Thyroid gland (tissue), 4 donors: ENCODE data around the gene DLX2. TPM values are rescaled to one million over a fixed set of nuclear protein-coding genes. Genes with fewer than 3 reads are reported as not detected.
"Not testable (repeated sequence)": the region's sequence is repeated elsewhere in the genome, so short reads cannot be mapped to it uniquely, and the experiment has no call there.

Source experiments
- DNase-seq, 2 donors: peaks; one replicate each; pipeline ENCODE4 v3.0.0-alpha.2; 2019
- H3K27ac ChIP-seq, 3 donors: fragments of 200-600 bp; sonication (generic); 1 replicate in 2 of 3; 2 replicates in 1 of 3; pipeline ENCODE4 v1.5.1; 2016 to 2019; ENCODE audit warnings: mild to moderate bottlenecking in 1 of 3, moderate library complexity in 1 of 3
- H3K27me3 ChIP-seq: fragments of 200-600 bp; sonication (generic); one replicate; pipeline ENCODE4 v1.5.1; 2019
- H3K36me3 ChIP-seq, 2 donors: fragments of 200-600 bp; sonication (generic); one replicate each; pipeline ENCODE4 v1.5.1; 2016 to 2019
- H3K4me1 ChIP-seq, 2 donors: fragments of 200-600 bp; sonication (generic); one replicate each; pipeline ENCODE4 v1.5.1; 2017 to 2019
- H3K4me3 ChIP-seq, 3 donors: fragments of 200-600 bp; sonication (generic); replicated peaks in 1 of 3; 1 replicate in 2 of 3; 2 replicates in 1 of 3; pipeline ENCODE4 v1.5.1; 2016; ENCODE audit warnings: mild to moderate bottlenecking in 1 of 3
- H3K9me3 ChIP-seq: fragments of 200-600 bp; sonication (generic); one replicate; pipeline ENCODE4 v1.5.1; 2017
- POLR2A ChIP-seq, 2 donors: fragments of 450-650 bp; IDR thresholded peaks; one replicate each; pipeline ENCODE4 v1.6.1; 2017; ENCODE audit warnings: antibody characterized with exemption in 2 of 2, mild to moderate bottlenecking in 2 of 2, moderate library complexity in 1 of 2
- WGBS, 2 donors: methylation state at CpG; one replicate each; pipeline ENCODE4 v1.1.5; 2017; 5-methylcytosine and 5-hydroxymethylcytosine counted together
- intact Hi-C: fragments of 100-400 bp; cut with DNase I; formaldehyde crosslinking; loops from one replicate; pipeline ENCODE4 v1.15.1; 2023
- total RNA-seq, 4 donors: library from RNA; depleted of rRNA; stranded (reverse); fragments of >200 nt; gene quantifications; one replicate each; pipeline ENCODE4 v1.2.3, GENCODE V29; 2016
- TF ChIP-seq, protein P1 (sequence below), 6 experiments: fragments of 200-600 bp in 3 of 6; fragments of 450-650 bp in 3 of 6; sonication (generic) in 3 of 6; IDR thresholded peaks; one replicate each; pipeline ENCODE4 v1.5.1; 2016 to 2019; ENCODE audit warnings: antibody characterized with exemption in 6 of 6, mild to moderate bottlenecking in 2 of 6, inconsistent platforms in 1 of 6, moderate library complexity in 1 of 6

DLX2 gene
- total RNA-seq, 4 donors from 2014 or later: 0.25 to 0.78 (median 0.40) TPM; not detected in 1

GRCh38 chr2:172065111-172065510 lies 37.6 kb downstream of the DLX2 start:
- DNase-seq: no peak
- WGBS, 2 donors: 80 to 87% methylated on average over 4 of the region's 4 CpGs
- intact Hi-C loops: no loop called here
- H3K27me3 ChIP-seq: no peaks in the 10 kb centered on the region
- H3K9me3 ChIP-seq: no peaks in the 10 kb centered on the region
- no peak overlapping the region for H3K4me3 ChIP-seq
- no peaks in the 10 kb centered on the region for H3K4me1 ChIP-seq
- no peak for TF ChIP-seq POLR2A (IDR thresholded peaks at IDR 0.05)
- TF ChIP-seq, protein P1, sequence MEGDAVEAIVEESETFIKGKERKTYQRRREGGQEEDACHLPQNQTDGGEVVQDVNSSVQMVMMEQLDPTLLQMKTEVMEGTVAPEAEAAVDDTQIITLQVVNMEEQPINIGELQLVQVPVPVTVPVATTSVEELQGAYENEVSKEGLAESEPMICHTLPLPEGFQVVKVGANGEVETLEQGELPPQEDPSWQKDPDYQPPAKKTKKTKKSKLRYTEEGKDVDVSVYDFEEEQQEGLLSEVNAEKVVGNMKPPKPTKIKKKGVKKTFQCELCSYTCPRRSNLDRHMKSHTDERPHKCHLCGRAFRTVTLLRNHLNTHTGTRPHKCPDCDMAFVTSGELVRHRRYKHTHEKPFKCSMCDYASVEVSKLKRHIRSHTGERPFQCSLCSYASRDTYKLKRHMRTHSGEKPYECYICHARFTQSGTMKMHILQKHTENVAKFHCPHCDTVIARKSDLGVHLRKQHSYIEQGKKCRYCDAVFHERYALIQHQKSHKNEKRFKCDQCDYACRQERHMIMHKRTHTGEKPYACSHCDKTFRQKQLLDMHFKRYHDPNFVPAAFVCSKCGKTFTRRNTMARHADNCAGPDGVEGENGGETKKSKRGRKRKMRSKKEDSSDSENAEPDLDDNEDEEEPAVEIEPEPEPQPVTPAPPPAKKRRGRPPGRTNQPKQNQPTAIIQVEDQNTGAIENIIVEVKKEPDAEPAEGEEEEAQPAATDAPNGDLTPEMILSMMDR (IDR thresholded peaks at IDR 0.05): no peak
- H3K27ac ChIP-seq: no peak overlapping the region
- H3K36me3 ChIP-seq: no peaks in the 10 kb centered on the region

DNA sequence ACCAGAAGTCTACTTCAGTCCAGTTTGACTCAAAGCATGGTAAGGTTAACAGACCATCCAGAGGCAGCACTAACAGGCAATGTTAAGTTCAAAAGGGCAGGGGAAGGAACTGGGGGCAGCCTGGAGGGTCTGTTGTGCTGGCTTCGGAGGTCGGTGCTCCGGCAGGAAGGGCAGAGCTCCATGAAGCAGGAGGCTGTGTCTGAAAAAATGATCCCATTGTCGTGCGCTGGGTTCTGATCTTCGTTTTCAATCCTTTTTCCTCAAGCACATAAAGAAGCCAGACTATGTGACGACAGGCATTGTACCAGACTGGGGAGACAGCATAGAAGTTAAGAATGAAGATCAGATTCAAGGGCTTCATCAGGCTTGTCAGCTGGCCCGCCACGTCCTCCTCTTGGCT lies 39.3 kb downstream of the DLX2 start:
- Histone ChIP-seq H3K4me1 (no peaks in the 10 kb centered on the region), H3K4me3 (no peak overlapping the region), H3K27ac (no peak overlapping the region), H3K36me3 (no peaks in the 10 kb centered on the region), H3K9me3 (no peaks in the 10 kb centered on the region), H3K27me3 (no peaks in the 10 kb centered on the region)
- no peak for DNase-seq
- intact Hi-C loops: no loop called here
- 85 to 90% methylated on average over 9 of the region's 9 CpGs for WGBS, 2 donors
- TF ChIP-seq, protein P1 (IDR thresholded peaks at IDR 0.05): no peak
- TF ChIP-seq POLR2A (IDR thresholded peaks at IDR 0.05): no peak

DNA sequence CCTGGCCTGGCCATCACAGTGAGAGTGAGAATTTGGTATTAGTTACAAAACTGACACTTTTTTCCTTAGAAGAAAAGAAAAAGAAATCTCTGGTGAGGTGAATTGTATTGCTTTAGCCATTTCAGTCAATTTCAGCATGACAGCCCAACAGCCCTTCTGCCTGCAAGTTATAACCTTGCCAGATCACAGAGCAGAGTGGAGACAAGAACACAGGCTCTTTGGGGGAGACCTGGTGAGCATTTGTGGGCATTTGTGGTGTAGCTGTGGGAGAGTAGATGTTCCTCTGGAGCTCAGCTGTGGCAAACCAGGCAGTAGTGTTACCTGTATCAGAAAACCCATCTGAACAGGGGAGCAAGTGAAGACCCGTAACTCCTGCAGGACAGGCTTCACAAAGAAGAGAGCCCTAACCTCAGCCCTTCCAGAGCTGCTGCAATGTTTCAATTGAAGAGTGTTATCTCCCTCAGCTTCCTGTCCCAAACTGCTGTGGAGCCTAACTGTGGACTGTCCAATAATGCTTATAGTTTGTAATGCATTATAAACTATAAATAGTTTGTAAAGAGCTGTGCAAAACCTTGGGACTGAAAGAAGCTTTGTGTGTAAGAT lies 40.2 kb downstream of the DLX2 start:
- Histone ChIP-seq H3K36me3 (no peaks in the 10 kb centered on the region), H3K27ac (no peak overlapping the region), H3K4me1 (no peaks in the 10 kb centered on the region), H3K27me3 (no peaks in the 10 kb centered on the region), H3K9me3 (no peaks in the 10 kb centered on the region), H3K4me3 (no peak overlapping the region)
- WGBS, 2 donors: 90 to 100% methylated on average over 1 of the region's 1 CpG
- no peak for DNase-seq
- no peak for TF ChIP-seq POLR2A (IDR thresholded peaks at IDR 0.05)
- TF ChIP-seq, protein P1 (IDR thresholded peaks at IDR 0.05): no peak
- intact Hi-C loops: no loop called here

DNA sequence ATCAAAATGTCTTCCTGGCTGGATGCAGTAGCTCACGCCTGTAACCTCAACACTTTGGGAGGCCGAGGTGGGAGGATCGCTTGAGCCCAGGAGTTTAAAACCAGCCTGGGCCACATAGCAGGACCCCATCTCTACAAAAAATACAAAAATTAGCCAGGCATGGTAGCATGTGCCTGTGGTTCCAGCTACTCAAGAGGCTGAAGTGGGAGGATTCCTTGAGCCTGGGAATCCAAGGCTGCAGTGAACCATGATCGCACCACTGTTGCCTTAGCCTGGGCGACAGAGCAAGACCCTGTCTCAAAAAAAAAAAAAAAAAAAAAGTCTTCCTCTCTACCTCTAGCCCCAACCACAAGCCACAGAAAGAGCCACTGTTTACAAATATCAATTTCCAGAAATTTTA lies 42.6 kb downstream of the DLX2 start:
- H3K27ac ChIP-seq, DNase-seq, H3K9me3 ChIP-seq, H3K27me3 ChIP-seq, H3K4me3 ChIP-seq, intact Hi-C loops, H3K4me1 ChIP-seq, H3K36me3 ChIP-seq: not testable (repeated sequence)
- WGBS, 2 donors: 89 to 90% methylated on average over 5 of the region's 5 CpGs

GRCh38 chr2:172058660-172059059 lies 44.0 kb downstream of the DLX2 start:
- 95 to 96% methylated on average over 5 of the region's 5 CpGs for WGBS, 2 donors

More at GRCh38 chr2:172058660-172059059, 44.0 kb downstream of the DLX2 start:
- no peak for DNase-seq
- no peaks in the 10 kb centered on the region for H3K27me3 ChIP-seq
- no peak overlapping the region for H3K27ac ChIP-seq
- H3K4me3 ChIP-seq: no peak overlapping the region
- H3K4me1 ChIP-seq: no peaks in the 10 kb centered on the region
- no peak for TF ChIP-seq POLR2A (IDR thresholded peaks at IDR 0.05)
- TF ChIP-seq, protein P1 (IDR thresholded peaks at IDR 0.05): no peak
- no peaks in the 10 kb centered on the region for H3K36me3 ChIP-seq
- intact Hi-C loops: no loop called here
- no peaks in the 10 kb centered on the region for H3K9me3 ChIP-seq
